Transverse colon (tissue), 4 donors: ENCODE measurements around the gene CFAP210. TPM values are rescaled to one million over a fixed set of nuclear protein-coding genes. Genes with fewer than 3 reads are reported as not detected.

Experiments
- DNase-seq: peaks from one replicate; pipeline ENCODE4 v3.0.0-alpha.2; 2019
- H3K27ac ChIP-seq, 4 donors: fragments of 200-600 bp; sonication (generic); 2 replicates each; pipeline ENCODE4 v1.5.1; 2016 to 2018; ENCODE audit warnings: inconsistent platforms in 4 of 4
- H3K27me3 ChIP-seq: fragments of 200-600 bp; sonication (generic); 2 replicates; pipeline ENCODE4 v1.5.1; 2017; ENCODE audit warnings: inconsistent platforms
- H3K36me3 ChIP-seq, 4 donors: fragments of 200-600 bp; sonication (generic); 2 replicates each; pipeline ENCODE4 v1.5.1; 2017 to 2019; ENCODE audit warnings: inconsistent platforms in 4 of 4
- H3K4me1 ChIP-seq, 4 donors: fragments of 200-600 bp; sonication (generic); 2 replicates each; pipeline ENCODE4 v1.5.1; 2017 to 2020; ENCODE audit warnings: inconsistent platforms in 4 of 4
- H3K4me3 ChIP-seq, 4 donors: fragments of 200-600 bp; sonication (generic); 1 replicate in 1 of 4; 2 replicates in 3 of 4; pipeline versions ENCODE4 v1.5.1 to v1.6.1; 2017 to 2019; ENCODE audit warnings: inconsistent platforms in 4 of 4
- H3K9me3 ChIP-seq, 2 donors: fragments of 200-600 bp; sonication (generic); 2 replicates each; pipeline ENCODE4 v1.5.1; 2017 to 2019; ENCODE audit warnings: inconsistent platforms in 2 of 2
- EP300 ChIP-seq: sonication (generic); formaldehyde crosslinking; IDR thresholded peaks from one replicate; pipeline ENCODE4 v1.6.1; 2017; ENCODE audit warnings: antibody characterized with exemption, low read depth
- POLR2A ChIP-seq: fragments of 450-650 bp; IDR thresholded peaks from one replicate; pipeline ENCODE4 v1.6.1; 2016; ENCODE audit warnings: antibody characterized with exemption, mild to moderate bottlenecking, moderate library complexity
- POLR2AphosphoS5 ChIP-seq, 3 donors: sonication (generic); formaldehyde crosslinking; IDR thresholded peaks; one replicate each; pipeline ENCODE4 v1.6.1; 2016; ENCODE audit warnings: antibody characterized with exemption in 3 of 3
- WGBS, 2 donors: methylation state at CpG; one replicate each; pipeline ENCODE4 v1.1.5; 2018; ENCODE audit warnings: low coverage in 1 of 2; 5-methylcytosine and 5-hydroxymethylcytosine counted together
- in situ Hi-C, 4 donors: fragments of 200-750 bp; cut with MboI; loops; one replicate each; pipeline versions ENCODE4 v1.15.0 to v1.15.1; 2017; ENCODE audit warnings: low sequenced_read_pairs in 3 of 4, low pct_ligation_motif_present in 1 of 4, low pct_unique_long_range_greater_than_20kb in 1 of 4
- intact Hi-C: fragments of 100-400 bp; cut with DNase I; formaldehyde crosslinking; loops from one replicate; pipeline ENCODE4 v1.15.1; 2023; ENCODE audit warnings: low total_unique reads
- total RNA-seq, 4 donors: library from RNA; depleted of rRNA; stranded (reverse); fragments of >200 nt; gene quantifications; one replicate each; pipeline ENCODE4 v1.1.0, GENCODE V29; 2016
- TF ChIP-seq, protein P1 (sequence below), 5 experiments: fragments of 200-600 bp in 3 of 5; fragments of 450-650 bp in 2 of 5; sonication (generic) in 3 of 5; IDR thresholded peaks; 1 replicate in 2 of 5; 2 replicates in 3 of 5; pipeline ENCODE4 v1.5.1; 2016 to 2017; ENCODE audit warnings: antibody characterized with exemption in 5 of 5, inconsistent platforms in 3 of 5, mild to moderate bottlenecking in 2 of 5, moderate library complexity in 1 of 5

The CFAP210 gene
- total RNA-seq, 4 donors from 2014 or later: not detected

DNA sequence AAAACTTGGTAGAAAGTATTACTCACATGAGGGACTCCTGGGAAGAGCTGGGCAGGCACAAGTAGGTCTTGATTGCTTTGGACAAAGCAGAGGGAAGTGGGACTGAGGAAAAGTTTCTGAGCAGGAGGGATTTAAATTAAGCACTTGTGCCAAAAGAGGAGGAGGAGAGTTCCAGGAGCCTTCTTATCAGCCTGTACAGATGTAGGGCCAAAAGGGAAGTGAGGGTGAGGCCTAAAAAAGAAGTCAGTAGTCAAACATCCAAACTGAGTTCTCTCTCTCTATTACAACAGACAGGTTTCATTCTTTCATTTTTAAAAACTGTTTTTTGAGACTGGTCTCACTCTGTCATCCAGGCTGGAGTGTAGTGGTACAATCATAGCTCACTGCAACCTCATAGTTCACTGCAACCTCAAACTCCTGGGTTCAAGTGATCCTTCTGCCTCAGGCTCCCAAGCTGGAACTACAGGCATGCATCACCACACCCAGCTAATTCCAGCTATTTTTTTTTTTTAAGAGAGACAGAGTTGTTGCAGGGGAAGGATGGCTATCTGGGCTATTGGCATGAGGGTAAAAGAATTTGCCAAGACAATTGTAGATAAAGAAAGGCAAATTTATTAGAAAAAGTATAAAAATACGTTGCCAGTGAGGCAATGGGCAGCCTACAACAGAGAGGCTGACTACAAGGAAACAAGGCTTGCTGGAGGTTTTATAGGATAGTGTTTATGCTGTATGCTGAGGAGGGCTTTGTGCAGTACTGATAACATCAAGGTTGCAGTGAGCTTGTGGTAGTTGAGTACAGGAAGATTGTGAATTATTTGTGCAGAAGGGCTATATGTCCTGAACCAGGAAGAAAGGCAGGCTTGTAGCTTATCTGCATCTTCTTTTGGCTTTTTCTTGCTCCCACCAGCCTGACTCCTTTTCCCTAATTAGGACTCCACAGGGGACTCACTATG is 29.0 kb downstream of the CFAP210 start:
- intact Hi-C loops: no loop called here
- WGBS, 2 donors: 43 to 78% methylated on average over 1 of the region's 1 CpG
- TF ChIP-seq EP300: no peak

DNA sequence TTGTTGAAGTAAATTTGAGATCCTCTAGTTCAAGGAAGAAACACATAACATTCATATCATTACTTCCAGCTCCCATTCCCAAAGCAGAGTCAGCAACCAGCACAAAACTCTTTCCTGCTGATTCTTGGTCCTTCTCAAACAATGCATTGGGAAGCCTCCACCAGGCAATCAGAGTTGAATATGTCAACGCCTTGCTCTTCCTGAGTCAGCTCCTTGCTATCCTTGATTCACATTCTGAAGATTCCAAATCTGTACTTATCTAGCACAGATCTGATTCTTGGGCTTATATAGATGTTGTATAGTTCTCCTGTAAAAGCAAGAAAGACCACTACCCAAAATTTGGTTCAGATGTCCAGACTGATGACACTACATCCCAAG is 29.6 kb downstream of the CFAP210 start:
- Histone ChIP-seq H3K27me3 (no peaks in the 10 kb centered on the region), H3K9me3 (no peaks in the 10 kb centered on the region), H3K27ac (no peak overlapping the region), H3K36me3 (no peaks in the 10 kb centered on the region), H3K4me3 (no peak overlapping the region), H3K4me1 (no peaks in the 10 kb centered on the region)
- 70 to 89% methylated on average over 1 of the region's 1 CpG for WGBS, 2 donors
- no peak for DNase-seq
- no peak for TF ChIP-seq POLR2AphosphoS5 (IDR thresholded peaks at IDR 0.05)
- TF ChIP-seq, protein P1, sequence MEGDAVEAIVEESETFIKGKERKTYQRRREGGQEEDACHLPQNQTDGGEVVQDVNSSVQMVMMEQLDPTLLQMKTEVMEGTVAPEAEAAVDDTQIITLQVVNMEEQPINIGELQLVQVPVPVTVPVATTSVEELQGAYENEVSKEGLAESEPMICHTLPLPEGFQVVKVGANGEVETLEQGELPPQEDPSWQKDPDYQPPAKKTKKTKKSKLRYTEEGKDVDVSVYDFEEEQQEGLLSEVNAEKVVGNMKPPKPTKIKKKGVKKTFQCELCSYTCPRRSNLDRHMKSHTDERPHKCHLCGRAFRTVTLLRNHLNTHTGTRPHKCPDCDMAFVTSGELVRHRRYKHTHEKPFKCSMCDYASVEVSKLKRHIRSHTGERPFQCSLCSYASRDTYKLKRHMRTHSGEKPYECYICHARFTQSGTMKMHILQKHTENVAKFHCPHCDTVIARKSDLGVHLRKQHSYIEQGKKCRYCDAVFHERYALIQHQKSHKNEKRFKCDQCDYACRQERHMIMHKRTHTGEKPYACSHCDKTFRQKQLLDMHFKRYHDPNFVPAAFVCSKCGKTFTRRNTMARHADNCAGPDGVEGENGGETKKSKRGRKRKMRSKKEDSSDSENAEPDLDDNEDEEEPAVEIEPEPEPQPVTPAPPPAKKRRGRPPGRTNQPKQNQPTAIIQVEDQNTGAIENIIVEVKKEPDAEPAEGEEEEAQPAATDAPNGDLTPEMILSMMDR (IDR thresholded peaks at IDR 0.05): no peak
- no peak for TF ChIP-seq POLR2A
- no peak for TF ChIP-seq EP300
- intact Hi-C loops (no loop called here), in situ Hi-C loops (no loop called here)

More for the DNA sequence above, 29.0 kb downstream of the CFAP210 start:
- Histone ChIP-seq H3K27ac (no peak overlapping the region), H3K9me3 (no peaks in the 10 kb centered on the region), H3K36me3 (no peaks in the 10 kb centered on the region), H3K27me3 (no peaks in the 10 kb centered on the region), H3K4me3 (no peak overlapping the region), H3K4me1 (no peaks in the 10 kb centered on the region)
- in situ Hi-C loops: no loop called here
- no peak for DNase-seq

DNA sequence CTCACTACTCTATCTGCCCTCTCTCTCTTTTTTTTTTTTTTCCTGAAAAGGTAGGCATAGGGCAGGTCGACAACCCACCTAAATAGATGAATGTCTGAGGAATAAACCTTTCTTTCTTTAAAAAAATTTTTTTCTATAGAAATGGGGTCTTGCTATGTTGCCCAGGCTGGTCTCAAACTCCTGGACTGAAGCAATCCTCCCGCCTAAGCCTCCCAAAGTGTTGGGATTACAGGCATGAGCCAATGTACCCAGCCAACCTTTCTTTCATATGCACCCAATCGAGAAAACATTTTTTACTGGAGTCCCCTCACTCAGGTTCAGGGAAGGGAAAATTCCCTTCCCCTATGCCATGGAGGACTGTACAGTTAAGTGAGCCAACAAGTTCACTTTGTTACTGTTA is 31.0 kb downstream of the CFAP210 start:
- TF ChIP-seq, protein P1 (IDR thresholded peaks at IDR 0.05): no peak
- TF ChIP-seq POLR2AphosphoS5 (IDR thresholded peaks at IDR 0.05) (no peak), POLR2A (no peak), EP300 (no peak)
- Histone ChIP-seq H3K36me3 (no peaks in the 10 kb centered on the region), H3K4me1 (no peaks in the 10 kb centered on the region), H3K4me3 (no peak overlapping the region), H3K27ac (no peak overlapping the region), H3K27me3 (no peaks in the 10 kb centered on the region), H3K9me3 (no peaks in the 10 kb centered on the region)
- whole genome bisulfite sequencing, 2 donors: 89 to 91% methylated on average over 1 to 3 of the region's 3 CpGs
- intact Hi-C loops (no loop called here), in situ Hi-C loops (no loop called here)
- DNase-seq: no peak

DNA sequence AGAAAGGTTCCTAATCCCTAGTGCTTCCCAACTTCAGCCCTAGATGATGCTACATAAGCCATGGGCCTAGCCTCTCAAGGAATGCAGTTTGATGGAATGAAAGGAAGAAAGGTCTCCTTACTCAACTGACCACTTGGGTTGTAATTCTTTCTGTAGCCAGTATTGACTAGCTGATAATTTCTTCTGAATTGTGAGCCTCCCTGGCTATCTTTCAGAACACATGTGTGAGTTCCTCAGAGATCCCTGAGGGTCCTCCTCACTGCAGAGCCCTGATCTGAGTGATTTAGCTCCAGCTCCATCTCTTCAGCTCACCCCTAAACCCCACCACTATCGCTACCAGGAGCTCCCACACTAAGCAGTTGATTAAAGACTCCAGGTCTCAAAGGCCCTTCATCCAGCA is 31.5 kb downstream of the CFAP210 start:
- intact Hi-C loops (no loop called here), in situ Hi-C loops (no loop called here)
- TF ChIP-seq POLR2AphosphoS5 (IDR thresholded peaks at IDR 0.05): no peak
- no peak for TF ChIP-seq EP300
- TF ChIP-seq, protein P1 (IDR thresholded peaks at IDR 0.05): no peak
- TF ChIP-seq POLR2A: no peak
- no peaks in the 10 kb centered on the region for H3K4me1 ChIP-seq
- no peaks in the 10 kb centered on the region for H3K36me3 ChIP-seq
- no peaks in the 10 kb centered on the region for H3K9me3 ChIP-seq
- no peak for DNase-seq
- H3K27me3 ChIP-seq: no peaks in the 10 kb centered on the region
- H3K27ac ChIP-seq: no peak overlapping the region
- no peak overlapping the region for H3K4me3 ChIP-seq
- 87 to 100% methylated on average over 1 of the region's 1 CpG for WGBS, 2 donors
